ENCODE data around the gene GET4. TPM values are rescaled to one million over a fixed set of nuclear protein-coding genes. Genes with fewer than 3 reads are reported as not detected.

The GET4 gene
- total RNA-seq, 2 experiments from 2014 or later = 17.7 to 29.7 TPM

DNA sequence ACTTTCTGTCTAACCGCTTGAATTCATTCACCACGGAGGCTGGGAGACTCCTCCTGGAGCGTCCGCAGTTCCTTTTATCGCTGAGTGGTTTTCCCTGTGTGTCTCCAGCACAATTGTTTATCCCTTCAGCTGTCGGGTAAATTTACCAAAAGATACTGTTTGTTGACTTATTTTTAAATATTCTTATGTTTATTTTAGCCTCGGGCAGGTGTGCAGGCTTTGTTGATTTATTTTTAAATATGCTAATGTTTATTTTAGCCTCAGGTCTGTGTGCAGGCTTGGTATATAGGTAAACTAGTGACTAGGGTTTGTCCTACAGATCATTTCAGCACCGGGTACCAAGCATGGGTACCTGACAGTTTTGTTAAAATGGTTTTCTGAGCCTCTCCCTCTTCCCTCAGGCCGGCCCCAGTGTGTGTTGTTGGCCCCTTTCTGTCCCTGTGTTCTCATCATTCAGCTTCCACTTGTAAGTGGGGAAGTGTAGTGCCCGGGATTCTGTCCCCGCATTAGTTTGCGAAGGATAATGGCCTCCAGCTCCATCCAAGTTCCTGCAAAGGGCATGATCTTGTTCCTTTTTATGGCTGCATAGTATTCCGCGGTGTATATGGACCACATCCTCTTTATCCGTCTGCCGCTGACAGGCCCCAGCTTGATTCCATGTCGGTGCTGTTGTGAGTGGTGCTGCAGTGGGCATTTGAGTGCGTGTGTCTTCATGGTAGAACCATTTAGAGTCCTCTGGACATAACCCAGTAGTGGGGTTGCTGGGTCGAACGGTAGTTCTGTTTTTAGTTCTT lies 5.3 kb downstream of the GET4 start:
- Mint-ChIP-seq H3K9me3 (ENCODE audit: low read depth) (no peaks in the 10 kb centered on the region), H3K36me3 (ENCODE audit: low read depth) (peaks cover 5% of the 10 kb centered on the region), H3K27me3 (no peaks in the 10 kb centered on the region), H3K27ac (no peak overlapping the region), H3K4me1 (peaks cover 16% of the 10 kb centered on the region), H3K4me3 (no peak overlapping the region)
- ChIA-PET POLR2A (no interaction called here), CTCF (no interaction called here)
- ATAC-seq (no peak), DNase-seq (no peak)
- intact Hi-C loops (cut with DNase I, micrococcal nuclease) = no loop called here

- intact Hi-C loops (cut with DNase I, micrococcal nuclease) = no loop called here
- DNase-seq = no peak
- Mint-ChIP-seq H3K27ac (no peak overlapping the region), H3K9me3 (ENCODE audit: low read depth) (no peaks in the 10 kb centered on the region), H3K4me1 (peaks cover 16% of the 10 kb centered on the region), H3K27me3 (no peaks in the 10 kb centered on the region), H3K36me3 (ENCODE audit: low read depth) (peaks cover 5% of the 10 kb centered on the region), H3K4me3 (no peak overlapping the region)
- ChIA-PET CTCF (interaction anchor here (0.7 kb wide), 1 partner anchor 42 kb away, joined by 3 read pairs; no protein-coding TSS in a partner anchor), POLR2A (no interaction called here)
- no peak for ATAC-seq
Observed at GRCh38 chr7:882336-883035, 6.1 kb downstream of the GET4 start.

GRCh38 chr7:883055-884021 lies 7.0 kb downstream of the GET4 start:
- Mint-ChIP-seq H3K27ac (no peak overlapping the region), H3K27me3 (no peaks in the 10 kb centered on the region), H3K9me3 (ENCODE audit: low read depth) (no peaks in the 10 kb centered on the region), H3K4me3 (no peak overlapping the region), H3K4me1 (peaks cover 12% of the 10 kb centered on the region), H3K36me3 (ENCODE audit: low read depth) (peaks cover 9% of the 10 kb centered on the region)
- ChIA-PET CTCF (interaction anchor here (0.7 kb wide), 2 partner anchors 41 to 47 kb away, joined by 3 read pairs; no protein-coding TSS in a partner anchor), POLR2A (no interaction called here)
- ATAC-seq (no peak), DNase-seq (no peak)
- intact Hi-C loops (cut with DNase I, micrococcal nuclease) = no loop called here

GRCh38 chr7:884191-885003 lies 8.0 kb downstream of the GET4 start:
- intact Hi-C loops (cut with DNase I, micrococcal nuclease) = no loop called here
- CTCF ChIA-PET = no interaction called here
- no peak overlapping the region for H3K27ac Mint-ChIP-seq

GRCh38 chr7:885261-885892 lies 9.0 kb downstream of the GET4 start:
- Mint-ChIP-seq H3K4me3 (no peak overlapping the region), H3K27ac (no peak overlapping the region), H3K27me3 (no peaks in the 10 kb centered on the region), H3K36me3 (ENCODE audit: low read depth) (peaks cover 7% of the 10 kb centered on the region), H3K4me1 (peaks cover 3% of the 10 kb centered on the region), H3K9me3 (ENCODE audit: low read depth) (no peaks in the 10 kb centered on the region)
- ATAC-seq = no peak
- ChIA-PET CTCF (no interaction called here), POLR2A (no interaction called here)
- DNase-seq = no peak
- intact Hi-C loops (cut with DNase I, micrococcal nuclease) = no loop called here

More at GRCh38 chr7:884191-885003, 8.0 kb downstream of the GET4 start:
- H3K36me3 Mint-ChIP-seq (ENCODE audit: low read depth) = peaks cover 7% of the 10 kb centered on the region
- ATAC-seq (no peak), DNase-seq (no peak)
- POLR2A ChIA-PET = no interaction called here
- H3K27me3 Mint-ChIP-seq = no peaks in the 10 kb centered on the region
- H3K9me3 Mint-ChIP-seq (ENCODE audit: low read depth) = no peaks in the 10 kb centered on the region
- peaks cover 3% of the 10 kb centered on the region for H3K4me1 Mint-ChIP-seq
- no peak overlapping the region for H3K4me3 Mint-ChIP-seq

- Mint-ChIP-seq H3K27ac (no peak overlapping the region), H3K27me3 (no peaks in the 10 kb centered on the region), H3K36me3 (ENCODE audit: low read depth) (peaks cover 10% of the 10 kb centered on the region), H3K4me3 (no peak overlapping the region), H3K4me1 (peaks cover 3% of the 10 kb centered on the region), H3K9me3 (ENCODE audit: low read depth) (no peaks in the 10 kb centered on the region)
- CTCF ChIA-PET = interaction anchor here (0.5 kb wide), 1 partner anchor 108 kb away, joined by 3 read pairs; no protein-coding TSS in a partner anchor
- DNase-seq (no peak), ATAC-seq (no peak)
- intact Hi-C loops (cut with DNase I, micrococcal nuclease) = no loop called here
- POLR2A ChIA-PET = no interaction called here
Observed at GRCh38 chr7:885893-886625, 9.7 kb downstream of the GET4 start.

DNA sequence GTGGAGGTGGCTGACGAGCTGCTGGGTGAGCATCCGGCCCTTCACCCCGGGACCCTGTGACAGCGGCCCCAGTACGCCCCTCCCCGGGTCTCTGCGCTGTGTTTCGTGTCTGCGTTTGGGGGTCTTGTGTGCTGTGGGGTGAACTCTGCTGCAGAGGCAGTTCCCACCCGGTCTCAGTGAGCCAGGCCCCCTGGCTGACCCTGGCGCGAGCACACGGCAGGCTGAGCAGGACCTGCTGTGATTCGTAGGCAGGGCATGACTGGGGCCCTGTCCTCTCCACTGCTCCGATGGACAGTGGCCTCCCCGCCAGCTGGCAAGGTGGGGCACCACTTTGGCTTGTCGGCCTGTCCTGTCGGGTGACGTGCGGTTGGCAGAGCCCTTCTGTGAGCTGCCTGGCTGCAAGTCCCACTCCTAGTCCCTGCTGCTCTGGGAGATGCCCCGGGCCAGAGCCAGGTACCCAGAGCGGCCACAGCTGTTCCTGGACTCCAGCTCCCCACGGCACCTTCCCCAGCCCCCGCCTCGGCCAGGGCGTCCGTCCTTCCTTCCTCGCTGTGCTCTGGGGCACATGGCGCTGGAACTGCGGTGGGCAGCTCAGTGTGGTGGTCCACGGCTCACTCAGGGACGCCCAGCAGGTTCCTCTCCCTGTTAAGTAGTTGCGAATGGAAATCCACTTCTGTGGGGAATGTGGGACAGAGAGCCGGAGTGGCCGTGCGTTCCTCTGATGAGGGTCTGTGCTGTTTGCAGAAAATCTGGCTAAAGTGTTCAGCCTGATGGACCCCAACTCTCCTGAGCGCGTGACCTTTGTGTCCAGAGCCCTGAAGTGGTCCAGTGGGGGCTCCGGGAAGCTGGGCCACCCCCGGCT lies 10.5 kb downstream of the GET4 start:
- Mint-ChIP-seq H3K27ac (no peak overlapping the region), H3K36me3 (ENCODE audit: low read depth) (peaks cover 13% of the 10 kb centered on the region), H3K4me1 (peaks cover 3% of the 10 kb centered on the region), H3K27me3 (no peaks in the 10 kb centered on the region), H3K4me3 (no peak overlapping the region), H3K9me3 (ENCODE audit: low read depth) (no peaks in the 10 kb centered on the region)
- POLR2A ChIA-PET = no interaction called here
- intact Hi-C loops (cut with DNase I, micrococcal nuclease) = no loop called here
- CTCF ChIA-PET = no interaction called here
- DNase-seq (no peak), ATAC-seq (no peak)

DNA sequence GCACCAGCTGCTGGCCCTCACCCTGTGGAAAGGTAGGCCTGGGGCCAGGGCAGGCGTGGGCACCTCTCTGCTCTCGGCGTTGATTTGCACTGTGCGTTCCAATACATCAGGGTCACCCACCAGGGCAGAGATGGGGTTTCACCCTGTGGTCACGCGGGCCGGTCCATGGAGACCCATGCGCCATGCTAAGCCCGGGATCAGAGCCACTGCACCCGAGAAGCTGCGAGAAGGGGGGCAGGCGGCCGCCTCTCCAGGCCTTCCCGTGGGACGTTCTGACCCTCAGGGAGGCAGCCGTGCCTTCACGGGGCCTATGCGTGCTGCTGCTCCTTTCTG lies 11.1 kb downstream of the GET4 start:
- CTCF ChIA-PET = no interaction called here
- Mint-ChIP-seq H3K27ac (no peak overlapping the region), H3K9me3 (ENCODE audit: low read depth) (no peaks in the 10 kb centered on the region), H3K27me3 (no peaks in the 10 kb centered on the region), H3K4me1 (no peaks in the 10 kb centered on the region), H3K4me3 (no peak overlapping the region), H3K36me3 (ENCODE audit: low read depth) (peaks cover 19% of the 10 kb centered on the region)
- POLR2A ChIA-PET = no interaction called here
- ATAC-seq (no peak), DNase-seq (no peak)
- intact Hi-C loops (cut with DNase I, micrococcal nuclease) = no loop called here

- Mint-ChIP-seq H3K36me3 (ENCODE audit: low read depth) (peaks cover 27% of the 10 kb centered on the region), H3K4me1 (no peaks in the 10 kb centered on the region), H3K4me3 (no peak overlapping the region), H3K27ac (no peak overlapping the region), H3K27me3 (no peaks in the 10 kb centered on the region), H3K9me3 (ENCODE audit: low read depth) (no peaks in the 10 kb centered on the region)
- ATAC-seq (no peak), DNase-seq (no peak)
- CTCF ChIA-PET = interaction anchor here (0.6 kb wide), 1 partner anchor 85 kb away, joined by 3 read pairs; no protein-coding TSS in a partner anchor
- POLR2A ChIA-PET = no interaction called here
- intact Hi-C loops (cut with DNase I, micrococcal nuclease) = no loop called here
Observed at GRCh38 chr7:888081-889024, 12.0 kb downstream of the GET4 start.

Measured in activated CD4-positive, alpha-beta T cell treated with anti-CD3 and anti-CD28 coated beads for 36 hours (primary cell).